Breast epithelium (tissue), 3 donors: ENCODE data around the gene NR1I2.

Experiments
- CTCF ChIP-seq, 3 donors: fragments of 450-650 bp; IDR thresholded peaks; one replicate each; pipeline ENCODE4 v1.5.1; 2016 to 2017; ENCODE audit warnings: antibody characterized with exemption in 3 of 3, mild to moderate bottlenecking in 3 of 3, moderate library complexity in 3 of 3
- POLR2A ChIP-seq: fragments of 450-650 bp; IDR thresholded peaks from one replicate; pipeline ENCODE4 v1.6.1; 2016; ENCODE audit warnings: antibody characterized with exemption, mild to moderate bottlenecking, moderate library complexity

GRCh38 chr3:119786409-119786808 lies 4.5 kb downstream of the NR1I2 start:
- TF ChIP-seq CTCF (IDR thresholded peaks at IDR 0.05), result no peak
- no peak for TF ChIP-seq POLR2A
